ENCODE results near the gene SPTB. TPM values are rescaled to one million over a fixed set of nuclear protein-coding genes. Genes with fewer than 3 reads are reported as not detected.

The SPTB gene
- total and polyA plus RNA-seq, 9 of the 15 experiments (the other 6 are each of a cell fraction or from before 2014, with no cell fraction given), result 0.21 to 45.9 (median 11.7) TPM

GRCh38 chr14:64731141-64731581 is 148.5 kb downstream of the SPTB start (continued):
- no peak for TF ChIP-seq ZHX1 (conservative IDR thresholded peaks at IDR 0.05; ENCODE audit: low read length)
- no peak for TF ChIP-seq ATF7 (IDR thresholded peaks at IDR 0.05)
- TF ChIP-seq RFX1 (IDR thresholded peaks at IDR 0.05), result no peak

GRCh38 chr14:64730681-64731080 is 149.0 kb downstream of the SPTB start:
- CTCF ChIA-PET (ENCODE audit: low intra/inter-chr PET ratio), result no interaction called here
- DNase-seq (ENCODE audit: extremely low read depth in 1 of 4, low spot score in 3 of 4) (no peak), ATAC-seq (no peak), FAIRE-seq (no peak)
- WGBS (ENCODE audit: insufficient coverage, low coverage, missing lambda C conversion rate), result 0% methylated on average over 9 of the region's 12 CpGs
- Histone ChIP-seq H2AFZ (ENCODE audit: low read depth, low read length) (no peak overlapping the region), H4K20me1 (replicated peaks; ENCODE audit: control insufficient read depth, insufficient read depth, low read length) (no peaks in the 10 kb centered on the region), H3K9me1 (ENCODE audit: control insufficient read depth, insufficient read depth, low read length) (no peaks in the 10 kb centered on the region), H3K4me2 (ENCODE audit: insufficient read depth, low read length) (no peak overlapping the region), H3K27me3 (ENCODE audit: control insufficient read depth in 2 of 2, insufficient read depth in 2 of 2, low read length in 2 of 2) (peaks cover 2 to 53% of the 10 kb centered on the region in 2 experiments; a peak in 2 of 5 replicates), H3K9me3 (replicated peaks; ENCODE audit: control insufficient read depth, insufficient read depth, low read depth, low read length) (no peaks in the 10 kb centered on the region), H3K9ac (ENCODE audit: insufficient read depth in 1 of 2, low read depth in 2 of 2, low read length in 2 of 2) (no peak overlapping the region; a peak in 1 of 4 replicates), H3K36me3 (ENCODE audit: control insufficient read depth, insufficient read depth, low read length) (no peaks in the 10 kb centered on the region), H3K27ac (ENCODE audit: extremely low read depth, low read depth, low read length) (no peak overlapping the region), H3K79me2 (ENCODE audit: control insufficient read depth, insufficient read depth, low read length) (no peaks in the 10 kb centered on the region), H3K4me3 (no peak overlapping the region), H3K4me1 (replicated peaks in 1 of 2; ENCODE audit: control insufficient read depth in 2 of 2, insufficient read depth in 2 of 2, low read length in 2 of 2) (no peaks in the 10 kb centered on the region)
- intact Hi-C loops (cut with micrococcal nuclease) (no loop called here), in situ Hi-C loops (cut with MboI) (no loop called here)
- no TSS peak for BruUV-seq (replicated peaks)
- POLR2A ChIA-PET, result interaction anchor here (1.2 kb wide), 1 partner anchor 27 kb away, joined by 3 read pairs; the partner anchor contains the start of gene PLEKHG3
- TF ChIP-seq TFE3 (CRISPR knock-in tag; IDR thresholded peaks at IDR 0.05), result no peak
- TF ChIP-seq HCFC1 (IDR thresholded peaks at IDR 0.05; ENCODE audit: low read depth, low read length), result no peak
- no peak for TF ChIP-seq TAF7 (tag; IDR thresholded peaks at IDR 0.05)
- no peak for TF ChIP-seq ZNF311 (CRISPR knock-in tag; IDR thresholded peaks at IDR 0.05)
- TF ChIP-seq ZNF280B (CRISPR knock-in tag; IDR thresholded peaks at IDR 0.05), result no peak
- TF ChIP-seq ZNF639 (CRISPR knock-in tag; conservative IDR thresholded peaks at IDR 0.05 in 1 of 2, IDR thresholded peaks at IDR 0.05 in 1 of 2), result no peak
- TF ChIP-seq CHCHD3 (CRISPR knock-in tag; IDR thresholded peaks at IDR 0.05), result no peak
- TF ChIP-seq TGIF2 (CRISPR knock-in tag; IDR thresholded peaks at IDR 0.05), result no peak
- TF ChIP-seq ZNF740 (CRISPR knock-in tag; IDR thresholded peaks at IDR 0.05), result no peak
- no peak for TF ChIP-seq ZNF740 (tag; IDR thresholded peaks at IDR 0.05)

All from K562 (cell line).